ENCODE measurements around the gene MMP28.

DNA sequence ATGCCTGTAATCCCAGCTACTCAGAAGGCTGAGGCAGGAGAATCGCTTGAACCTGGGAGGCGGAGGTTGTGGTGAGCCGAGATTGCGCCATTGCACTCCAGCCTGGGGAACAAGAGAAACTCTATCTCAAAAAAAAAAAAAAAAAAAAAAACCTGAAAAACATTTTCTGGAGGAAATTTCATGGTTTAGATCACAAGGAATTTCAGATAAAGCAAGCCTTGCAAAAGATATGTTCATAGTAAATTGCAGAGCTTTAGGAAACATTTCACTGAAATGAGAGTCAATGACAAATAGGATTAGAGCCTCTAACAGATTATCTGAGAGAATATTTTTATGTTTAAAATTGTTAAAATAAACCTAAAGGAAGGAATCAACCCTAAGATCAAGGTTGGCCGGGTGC lies 17.0 kb upstream of the MMP28 start:
- TF ChIP-seq, protein P1, sequence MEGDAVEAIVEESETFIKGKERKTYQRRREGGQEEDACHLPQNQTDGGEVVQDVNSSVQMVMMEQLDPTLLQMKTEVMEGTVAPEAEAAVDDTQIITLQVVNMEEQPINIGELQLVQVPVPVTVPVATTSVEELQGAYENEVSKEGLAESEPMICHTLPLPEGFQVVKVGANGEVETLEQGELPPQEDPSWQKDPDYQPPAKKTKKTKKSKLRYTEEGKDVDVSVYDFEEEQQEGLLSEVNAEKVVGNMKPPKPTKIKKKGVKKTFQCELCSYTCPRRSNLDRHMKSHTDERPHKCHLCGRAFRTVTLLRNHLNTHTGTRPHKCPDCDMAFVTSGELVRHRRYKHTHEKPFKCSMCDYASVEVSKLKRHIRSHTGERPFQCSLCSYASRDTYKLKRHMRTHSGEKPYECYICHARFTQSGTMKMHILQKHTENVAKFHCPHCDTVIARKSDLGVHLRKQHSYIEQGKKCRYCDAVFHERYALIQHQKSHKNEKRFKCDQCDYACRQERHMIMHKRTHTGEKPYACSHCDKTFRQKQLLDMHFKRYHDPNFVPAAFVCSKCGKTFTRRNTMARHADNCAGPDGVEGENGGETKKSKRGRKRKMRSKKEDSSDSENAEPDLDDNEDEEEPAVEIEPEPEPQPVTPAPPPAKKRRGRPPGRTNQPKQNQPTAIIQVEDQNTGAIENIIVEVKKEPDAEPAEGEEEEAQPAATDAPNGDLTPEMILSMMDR (IDR thresholded peaks at IDR 0.05), result no peak
- TF ChIP-seq POLR2A (IDR thresholded peaks at IDR 0.05; ENCODE audit: low read depth), result no peak
- no peak for TF ChIP-seq POLR2AphosphoS5 (IDR thresholded peaks at IDR 0.05)
- no peak for TF ChIP-seq EP300 (IDR thresholded peaks at IDR 0.05)
